Esophagus squamous epithelium (tissue), 5 donors: Measurements from ENCODE around the gene CREB3L1. TPM values are rescaled to one million over a fixed set of nuclear protein-coding genes. Genes with fewer than 3 reads are reported as not detected.

ENCODE experiments used
- DNase-seq: peaks from one replicate; lab custom pipeline; 2025; lab: John Stamatoyannopoulos, UW
- H3K27ac ChIP-seq, 4 donors: fragments of 200-600 bp; sonication (generic); one replicate each; pipeline ENCODE4 v1.5.1; 2016 to 2019; ENCODE audit warnings: mild to moderate bottlenecking in 1 of 4
- H3K27me3 ChIP-seq, 4 donors: fragments of 200-600 bp; sonication (generic); 1 replicate in 3 of 4; 2 replicates in 1 of 4; pipeline versions ENCODE4 v1.5.1 to v1.6.0; 2017 to 2021; ENCODE audit warnings: antibody characterized with exemption in 1 of 4
- H3K36me3 ChIP-seq, 3 donors: fragments of 200-600 bp; sonication (generic); one replicate each; pipeline ENCODE4 v1.5.1; 2016 to 2019
- H3K4me1 ChIP-seq, 3 donors: fragments of 200-600 bp; sonication (generic); one replicate each; pipeline ENCODE4 v1.5.1; 2017 to 2019
- H3K4me3 ChIP-seq, 4 donors: fragments of 200-600 bp; sonication (generic); 1 replicate in 3 of 4; 2 replicates in 1 of 4; pipeline ENCODE4 v1.5.1; 2016 to 2019; ENCODE audit warnings: mild to moderate bottlenecking in 2 of 4, moderate library complexity in 1 of 4
- H3K9me3 ChIP-seq, 3 donors: fragments of 200-600 bp; sonication (generic); one replicate each; pipeline ENCODE4 v1.5.1; 2016 to 2019
- POLR2A ChIP-seq, 4 donors: fragments of 450-650 bp; IDR thresholded peaks; one replicate each; pipeline ENCODE4 v1.6.1; 2017; ENCODE audit warnings: antibody characterized with exemption in 4 of 4, mild to moderate bottlenecking in 4 of 4, moderate library complexity in 3 of 4
- WGBS, 2 donors: methylation state at CpG; one replicate each; pipeline ENCODE4 v1.1.5; 2018; 5-methylcytosine and 5-hydroxymethylcytosine counted together
- intact Hi-C: fragments of 100-400 bp; cut with DNase I; formaldehyde crosslinking; loops from one replicate; pipeline ENCODE4 v1.15.0; 2022
- total RNA-seq, 4 donors: library from RNA; depleted of rRNA; stranded (reverse); fragments of >200 nt; gene quantifications; one replicate each; pipeline ENCODE4 v1.1.0, GENCODE V29; 2016
- TF ChIP-seq, protein P1 (sequence below), 6 experiments: fragments of 450-650 bp in 4 of 6; fragments of 200-600 bp in 2 of 6; sonication (generic) in 2 of 6; IDR thresholded peaks; one replicate each; pipeline ENCODE4 v1.5.1; 2016 to 2019; ENCODE audit warnings: antibody characterized with exemption in 6 of 6, mild to moderate bottlenecking in 4 of 6, moderate library complexity in 4 of 6
- donor health status: DM: yes; HTN: yes; CAD: no.

Gene CREB3L1
- total RNA-seq, 4 donors from 2014 or later = 0.13 to 2.1 (median 0.63) TPM

DNA sequence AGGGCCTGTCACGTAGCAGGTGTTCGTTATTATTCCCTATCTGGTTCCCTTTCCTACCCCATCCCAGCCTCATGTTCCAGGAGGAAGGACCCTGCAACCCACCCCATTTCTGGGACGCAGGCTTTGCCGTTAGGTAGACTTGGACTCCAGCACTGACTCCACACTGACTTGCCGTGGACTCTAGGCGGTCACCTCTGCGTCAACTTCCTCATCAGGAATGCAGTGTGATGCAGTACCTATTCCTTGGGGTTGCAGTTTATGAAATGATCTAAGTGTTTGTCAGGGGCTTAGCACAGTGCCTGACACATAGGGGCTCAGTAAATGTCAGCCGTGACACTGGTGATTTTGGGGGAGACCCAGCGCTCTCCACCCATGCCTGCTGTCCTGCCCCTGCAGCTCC is 86.6 kb downstream of the CREB3L1 start:
- Histone ChIP-seq H3K27me3 (no peaks in the 10 kb centered on the region), H3K36me3 (peaks cover 0 to 35% (median 0%) of the 10 kb centered on the region in 3 donors), H3K4me3 (no peak overlapping the region), H3K4me1 (peaks cover 35 to 68% (median 41%) of the 10 kb centered on the region in 3 donors), H3K27ac (peak overlapping the region; percentile 69 to 85 (median 84)), H3K9me3 (no peaks in the 10 kb centered on the region)
- no peak for DNase-seq
- intact Hi-C loops = no loop called here
- WGBS, 2 donors = 83 to 88% methylated on average over 7 to 9 of the region's 9 CpGs
- no peak for TF ChIP-seq POLR2A (IDR thresholded peaks at IDR 0.05)
- TF ChIP-seq, protein P1, sequence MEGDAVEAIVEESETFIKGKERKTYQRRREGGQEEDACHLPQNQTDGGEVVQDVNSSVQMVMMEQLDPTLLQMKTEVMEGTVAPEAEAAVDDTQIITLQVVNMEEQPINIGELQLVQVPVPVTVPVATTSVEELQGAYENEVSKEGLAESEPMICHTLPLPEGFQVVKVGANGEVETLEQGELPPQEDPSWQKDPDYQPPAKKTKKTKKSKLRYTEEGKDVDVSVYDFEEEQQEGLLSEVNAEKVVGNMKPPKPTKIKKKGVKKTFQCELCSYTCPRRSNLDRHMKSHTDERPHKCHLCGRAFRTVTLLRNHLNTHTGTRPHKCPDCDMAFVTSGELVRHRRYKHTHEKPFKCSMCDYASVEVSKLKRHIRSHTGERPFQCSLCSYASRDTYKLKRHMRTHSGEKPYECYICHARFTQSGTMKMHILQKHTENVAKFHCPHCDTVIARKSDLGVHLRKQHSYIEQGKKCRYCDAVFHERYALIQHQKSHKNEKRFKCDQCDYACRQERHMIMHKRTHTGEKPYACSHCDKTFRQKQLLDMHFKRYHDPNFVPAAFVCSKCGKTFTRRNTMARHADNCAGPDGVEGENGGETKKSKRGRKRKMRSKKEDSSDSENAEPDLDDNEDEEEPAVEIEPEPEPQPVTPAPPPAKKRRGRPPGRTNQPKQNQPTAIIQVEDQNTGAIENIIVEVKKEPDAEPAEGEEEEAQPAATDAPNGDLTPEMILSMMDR (IDR thresholded peaks at IDR 0.05) = no peak

DNA sequence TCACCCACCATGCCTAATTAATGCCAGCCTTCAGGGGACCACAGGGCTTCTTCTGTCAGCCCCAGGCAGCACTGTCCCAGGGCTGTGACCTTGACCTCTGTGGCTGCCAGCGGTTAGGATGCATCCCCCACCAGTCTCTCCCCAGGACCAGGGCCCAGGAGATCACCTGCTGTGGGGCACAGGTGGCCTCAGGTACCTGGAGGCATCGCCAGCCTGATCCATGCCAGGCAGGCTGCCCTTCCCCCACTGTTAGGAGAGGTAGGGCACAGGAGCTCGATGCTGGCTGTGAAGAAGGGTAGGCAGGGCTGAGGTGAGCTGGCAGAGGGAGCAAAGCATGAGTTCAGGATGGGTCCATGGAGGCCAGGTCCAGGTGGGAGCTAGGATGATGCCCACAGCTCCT is 87.3 kb downstream of the CREB3L1 start:
- no peak overlapping the region for H3K27ac ChIP-seq
- no peak for TF ChIP-seq POLR2A (IDR thresholded peaks at IDR 0.05)
- TF ChIP-seq, protein P1 (IDR thresholded peaks at IDR 0.05) = no peak
- no peak for DNase-seq
- no peaks in the 10 kb centered on the region for H3K27me3 ChIP-seq
- H3K36me3 ChIP-seq = peaks cover 0 to 43% (median 0%) of the 10 kb centered on the region in 3 donors
- WGBS, 2 donors = 60% methylated on average over 2 of the region's 3 CpGs; no CpG with 5 or more reads in 1 of the 2 donors
- no peak overlapping the region for H3K4me3 ChIP-seq
- intact Hi-C loops = no loop called here
- peaks cover 35 to 70% (median 41%) of the 10 kb centered on the region in 3 donors for H3K4me1 ChIP-seq
- no peaks in the 10 kb centered on the region for H3K9me3 ChIP-seq

DNA sequence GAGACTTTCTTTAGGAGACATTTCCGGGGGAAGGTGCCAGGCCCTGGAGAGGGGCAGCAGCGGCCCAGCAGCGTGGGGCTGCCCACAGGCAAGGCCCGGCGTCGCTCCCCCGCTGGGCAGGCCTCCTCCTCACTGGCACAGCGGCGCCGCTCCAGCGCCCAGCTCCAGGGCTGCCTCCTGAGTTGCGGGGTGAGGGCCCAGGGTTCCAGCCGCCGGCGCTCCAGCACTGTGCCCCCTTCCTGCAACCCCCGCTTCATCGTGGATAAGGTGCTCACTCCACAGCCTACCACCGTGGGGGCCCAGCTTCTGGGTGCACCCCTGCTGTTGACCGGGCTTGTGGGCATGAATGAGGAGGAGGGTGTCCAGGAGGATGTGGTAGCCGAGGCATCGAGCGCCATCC is 88.8 kb downstream of the CREB3L1 start:
- Histone ChIP-seq H3K4me1 (peaks cover 28 to 57% (median 33%) of the 10 kb centered on the region in 3 donors), H3K36me3 (peaks cover 0 to 57% (median 4%) of the 10 kb centered on the region in 3 donors), H3K27me3 (no peaks in the 10 kb centered on the region), H3K4me3 (no peak overlapping the region), H3K27ac (no peak overlapping the region), H3K9me3 (no peaks in the 10 kb centered on the region)
- no peak for DNase-seq
- TF ChIP-seq, protein P1 (IDR thresholded peaks at IDR 0.05) = no peak
- TF ChIP-seq POLR2A (IDR thresholded peaks at IDR 0.05) = no peak
- WGBS, 2 donors = no CpG with 5 or more reads among the region's 22 CpGs
- intact Hi-C loops = no loop called here

DNA sequence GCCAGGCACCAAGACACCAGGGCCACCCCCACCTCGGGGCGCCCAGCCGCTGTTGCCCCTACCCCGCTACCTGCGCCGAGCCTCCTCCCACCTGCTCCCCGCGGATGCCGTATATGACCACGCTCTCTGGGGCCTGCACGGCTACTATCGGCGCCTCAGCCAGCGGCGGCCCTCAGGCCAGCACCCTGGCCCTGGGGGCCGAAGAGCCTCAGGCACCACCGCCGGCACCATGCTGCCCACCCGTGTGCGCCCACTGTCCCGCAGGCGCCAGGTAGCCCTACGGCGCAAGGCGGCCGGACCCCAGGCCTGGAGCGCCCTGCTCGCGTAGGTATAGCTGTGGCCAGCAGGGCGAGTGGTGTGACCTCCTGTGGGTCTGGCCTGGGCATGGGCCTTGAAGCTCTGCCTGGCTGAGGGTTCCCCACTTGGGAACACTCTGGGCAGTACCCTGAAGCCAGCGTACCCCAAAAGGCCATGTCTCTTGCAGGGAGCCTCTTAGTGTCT is 89.2 kb downstream of the CREB3L1 start:
- H3K4me3 ChIP-seq = no peak overlapping the region
- no peaks in the 10 kb centered on the region for H3K27me3 ChIP-seq
- peak overlapping the region in 1 of 4 donors; percentile 13 for H3K27ac ChIP-seq
- H3K36me3 ChIP-seq = peaks cover 0 to 62% (median 4%) of the 10 kb centered on the region in 3 donors
- H3K4me1 ChIP-seq = peaks cover 23 to 52% (median 28%) of the 10 kb centered on the region in 3 donors
- TF ChIP-seq POLR2A (IDR thresholded peaks at IDR 0.05) = no peak
- TF ChIP-seq, protein P1 (IDR thresholded peaks at IDR 0.05) = no peak
- WGBS, 2 donors = 60 to 96% methylated on average over 1 to 19 of the region's 31 CpGs
- intact Hi-C loops = no loop called here
- no peaks in the 10 kb centered on the region for H3K9me3 ChIP-seq
- no peak for DNase-seq

DNA sequence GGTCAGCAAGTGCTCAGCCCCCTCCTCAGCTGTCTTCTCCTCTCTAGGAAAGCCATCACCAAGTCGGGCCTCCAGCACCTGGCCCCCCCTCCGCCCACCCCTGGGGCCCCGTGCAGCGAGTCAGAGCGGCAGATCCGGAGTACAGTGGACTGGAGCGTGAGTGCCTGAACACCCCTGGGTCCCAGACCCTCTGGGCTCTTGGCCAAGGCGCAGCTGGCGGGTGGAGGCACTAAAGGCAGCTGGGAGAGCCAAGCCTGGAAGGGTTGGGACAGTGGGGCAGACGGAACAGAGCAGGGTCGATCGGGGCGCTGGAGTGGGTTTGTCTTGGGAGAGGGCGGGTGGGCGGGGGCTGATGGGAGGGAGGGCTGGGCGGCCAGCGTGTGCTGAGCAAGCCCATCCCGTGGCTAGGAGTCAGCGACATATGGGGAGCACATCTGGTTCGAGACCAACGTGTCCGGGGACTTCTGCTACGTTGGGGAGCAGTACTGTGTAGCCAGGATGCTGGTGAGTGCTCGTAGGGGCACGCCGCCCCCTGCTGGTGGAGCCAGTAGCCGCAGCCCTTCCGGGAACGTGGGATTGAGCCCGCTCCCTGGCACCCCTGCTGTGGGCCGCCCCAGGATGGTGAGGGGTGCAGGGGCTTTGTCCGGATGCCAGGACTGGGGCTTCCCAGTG is 89.9 kb downstream of the CREB3L1 start:
- H3K9me3 ChIP-seq = no peaks in the 10 kb centered on the region
- no peak for TF ChIP-seq POLR2A (IDR thresholded peaks at IDR 0.05)
- TF ChIP-seq, protein P1 (IDR thresholded peaks at IDR 0.05) = peak; percentile 82 to 93 (median 86)
- intact Hi-C loops = no loop called here
- DNase-seq = no peak
- peak overlapping the region in 2 of 4 donors; percentile 13 to 38 for H3K27ac ChIP-seq
- H3K4me3 ChIP-seq = no peak overlapping the region
- no peaks in the 10 kb centered on the region for H3K27me3 ChIP-seq
- peaks cover 0 to 69% (median 9%) of the 10 kb centered on the region in 3 donors for H3K36me3 ChIP-seq
- H3K4me1 ChIP-seq = peaks cover 17 to 45% (median 22%) of the 10 kb centered on the region in 3 donors
- 0 to 24% methylated on average over 5 to 7 of the region's 32 CpGs for WGBS, 2 donors
